ENCODE results near the gene ASB13. TPM values are rescaled to one million over a fixed set of nuclear protein-coding genes. Genes with fewer than 3 reads are reported as not detected.

The ASB13 gene
- total and polyA plus RNA-seq, 2 of the 13 experiments (the other 11 are each of a cell fraction or from before 2014, with no cell fraction given) = 9.3 to 15.4 TPM

GRCh38 chr10:5684318-5684970, 18.0 kb upstream of the ASB13 start, which contains the start of gene TASOR2 (continued):
- TF ChIP-seq CREB1 (IDR thresholded peaks at IDR 0.05) (peak; percentile 54; the same call in 1 of the 2 replicates), CREB1 (CRISPR knock-in tag; IDR thresholded peaks at IDR 0.05) (0 out of 2 replicates have a peak, but pooled peaks have one; percentile 36), ASH2L (IDR thresholded peaks at IDR 0.05; ENCODE audit: insufficient read length, low read depth, low read length) (no peak), ZNF354B (CRISPR knock-in tag; IDR thresholded peaks at IDR 0.05) (no peak; the same call in 1 of the 2 replicates), ZGPAT (CRISPR knock-in tag; IDR thresholded peaks at IDR 0.05) (peak; percentile 94), ARNT2 (CRISPR knock-in tag; IDR thresholded peaks at IDR 0.05; ENCODE audit: low read depth) (peak; percentile 99), MTF1 (CRISPR knock-in tag; IDR thresholded peaks at IDR 0.05) (no peak), SPEN (CRISPR knock-in tag; IDR thresholded peaks at IDR 0.05; ENCODE audit: low read depth) (peak; percentile 98), CHCHD3 (CRISPR knock-in tag; IDR thresholded peaks at IDR 0.05) (peak; percentile 86; the same call in 1 of the 2 replicates), IRF2 (CRISPR knock-in tag; IDR thresholded peaks at IDR 0.05) (peak; percentile 100), RFXANK (CRISPR knock-in tag; IDR thresholded peaks at IDR 0.05) (peak; percentile 81; the same call in 1 of the 2 replicates), GZF1 (CRISPR knock-in tag; IDR thresholded peaks at IDR 0.05) (peak; percentile 39; the same call in 1 of the 2 replicates), SNAPC4 (CRISPR knock-in tag; IDR thresholded peaks at IDR 0.05) (peak; percentile 89; the same call in 1 of the 2 replicates), CHD4 (IDR thresholded peaks at IDR 0.05; ENCODE audit: borderline replicate concordance, low read length) (no peak), ZNF101 (CRISPR knock-in tag; IDR thresholded peaks at IDR 0.05; ENCODE audit: borderline replicate concordance, low read depth) (0 out of 2 replicates have a peak, but pooled peaks have one; percentile 21), ETV6 (CRISPR knock-in tag; conservative IDR thresholded peaks at IDR 0.05) (peak; percentile 75; the same call in 1 of the 2 replicates), ZNF503 (CRISPR knock-in tag; IDR thresholded peaks at IDR 0.05) (no peak), ZBTB49 (CRISPR knock-in tag; IDR thresholded peaks at IDR 0.05; ENCODE audit: borderline replicate concordance) (peak; percentile 85; the same call in 1 of the 2 replicates), ZBTB7A (CRISPR knock-in tag; IDR thresholded peaks at IDR 0.05) (peak; percentile 90)
